WTC11 (cell line): Measurements from ENCODE around the gene MANSC1. TPM values are rescaled to one million over a fixed set of nuclear protein-coding genes. Genes with fewer than 3 reads are reported as not detected.

Source experiments
- ATAC-seq: fragments of 200-7000 bp; cut with Tn5 transposase; 2 replicates; pipeline ENCODE4 v1.10.0; 2021; ENCODE audit warnings: mild to moderate bottlenecking, moderate library complexity
- CTCF ChIA-PET: fragments of 300-600 bp; sonication (Branson Sonifier 250); formaldehyde crosslinking; loops from one replicate; lab custom pipeline; 2021; ENCODE audit warnings: antibody characterized with exemption; lab: Charles Lee
- POLR2A ChIA-PET: fragments of 350-600 bp; sonication (Branson Sonifier 250); formaldehyde crosslinking; loops from one replicate; lab custom pipeline; 2021; ENCODE audit warnings: antibody characterized with exemption; lab: Charles Lee
- DNase-seq: peaks from one replicate; pipeline ENCODE4 v3.0.0; 2021; ENCODE audit warnings: low spot score
- H3K27ac Mint-ChIP-seq: 2 replicates; pipeline ENCODE4 v1.8.0; 2021; ENCODE audit warnings: mixed read lengths
- H3K27me3 Mint-ChIP-seq: 2 replicates; pipeline ENCODE4 v1.8.0; 2021; ENCODE audit warnings: low read depth, mild to moderate bottlenecking, moderate library complexity, mixed read lengths
- H3K36me3 Mint-ChIP-seq: 2 replicates; pipeline ENCODE4 v1.8.0; 2021; ENCODE audit warnings: mixed read lengths
- H3K4me1 Mint-ChIP-seq: 2 replicates; pipeline ENCODE4 v1.8.0; 2022; ENCODE audit warnings: mixed read lengths
- H3K4me3 Mint-ChIP-seq: 2 replicates; pipeline ENCODE4 v1.8.0; 2021; ENCODE audit warnings: mild to moderate bottlenecking, moderate library complexity, mixed read lengths
- H3K9me3 Mint-ChIP-seq: 2 replicates; pipeline ENCODE4 v1.8.0; 2021; ENCODE audit warnings: mixed read lengths
- ATF1 ChIP-seq: sonication (generic); formaldehyde crosslinking; IDR thresholded peaks from 2 replicates; pipeline ENCODE4 v1.8.1; 2023; ENCODE audit warnings: mild to moderate bottlenecking, moderate library complexity, missing genetic modification reagents
- ETV6 ChIP-seq: sonication (generic); formaldehyde crosslinking; IDR thresholded peaks from 2 replicates; pipeline ENCODE4 v1.8.1; 2022; ENCODE audit warnings: mild to moderate bottlenecking, missing genetic modification reagents
- FOXK1 ChIP-seq: sonication (generic); formaldehyde crosslinking; IDR thresholded peaks from 2 replicates; pipeline ENCODE4 v1.8.0; 2022; ENCODE audit warnings: mild to moderate bottlenecking, moderate library complexity, missing genetic modification reagents
- FOXP1 ChIP-seq: sonication (generic); formaldehyde crosslinking; IDR thresholded peaks from 2 replicates; pipeline ENCODE4 v1.8.0; 2022; ENCODE audit warnings: missing genetic modification reagents, mild to moderate bottlenecking, moderate library complexity, borderline replicate concordance
- GABPB1 ChIP-seq: sonication (generic); formaldehyde crosslinking; IDR thresholded peaks from 2 replicates; pipeline ENCODE4 v1.8.1; 2023; ENCODE audit warnings: mild to moderate bottlenecking, missing genetic modification reagents
- GRHL2 ChIP-seq: fragments of 250-450 bp; sonication (Bioruptor Pico); IDR thresholded peaks from 2 replicates; pipeline ENCODE4 v1.8.0; 2022; ENCODE audit warnings: mild to moderate bottlenecking, moderate library complexity; ENCODE audit not compliant: insufficient replicate concordance, severe bottlenecking
- GTF2I ChIP-seq: fragments of 250-450 bp; sonication (Bioruptor Pico); conservative IDR thresholded peaks from 2 replicates; pipeline ENCODE4 v1.4.0; 2021; ENCODE audit warnings: mild to moderate bottlenecking
- NR1H2 ChIP-seq: sonication (generic); formaldehyde crosslinking; IDR thresholded peaks from 2 replicates; pipeline ENCODE4 v1.9.0; 2021; ENCODE audit warnings: mild to moderate bottlenecking, moderate library complexity, missing genetic modification reagents
- OVOL2 ChIP-seq: fragments of 250-450 bp; sonication (Bioruptor Pico); IDR thresholded peaks from 2 replicates; pipeline ENCODE4 v1.9.0; 2021; ENCODE audit warnings: mild to moderate bottlenecking, borderline replicate concordance
- SMAD3 ChIP-seq: sonication (generic); formaldehyde crosslinking; IDR thresholded peaks from 2 replicates; pipeline ENCODE4 v1.8.0; 2022; ENCODE audit warnings: missing genetic modification reagents, mild to moderate bottlenecking, borderline replicate concordance
- SMAD4 ChIP-seq: sonication (generic); formaldehyde crosslinking; IDR thresholded peaks from 2 replicates; pipeline ENCODE4 v1.8.0; 2022; ENCODE audit warnings: mild to moderate bottlenecking, missing genetic modification reagents
- TEAD1 ChIP-seq: sonication (generic); formaldehyde crosslinking; IDR thresholded peaks from 2 replicates; pipeline ENCODE4 v1.8.0; 2022; ENCODE audit warnings: mild to moderate bottlenecking, missing genetic modification reagents
- TEAD4 ChIP-seq: sonication (generic); formaldehyde crosslinking; IDR thresholded peaks from 2 replicates; pipeline ENCODE4 v1.8.0; 2022; ENCODE audit warnings: mild to moderate bottlenecking, missing genetic modification reagents
- TP53 ChIP-seq: sonication (generic); formaldehyde crosslinking; IDR thresholded peaks from 2 replicates; pipeline ENCODE4 v1.8.1; 2023; ENCODE audit warnings: mild to moderate bottlenecking, missing genetic modification reagents
- ZNF232 ChIP-seq: sonication (generic); formaldehyde crosslinking; IDR thresholded peaks from 2 replicates; pipeline ENCODE4 v1.8.0; 2022; ENCODE audit warnings: mild to moderate bottlenecking, missing genetic modification reagents
- ZNF671 ChIP-seq: fragments of 250-450 bp; sonication (Bioruptor Pico); IDR thresholded peaks from 2 replicates; pipeline ENCODE4 v1.8.0; 2021; ENCODE audit warnings: mild to moderate bottlenecking
- total RNA-seq: library from RNA; stranded (reverse); gene quantifications from 3 replicates; pipeline ENCODE4 v1.2.3, GENCODE V29; 2021
- TF ChIP-seq, protein P1 (sequence below): sonication (generic); formaldehyde crosslinking; IDR thresholded peaks from 2 replicates; pipeline ENCODE4 v1.8.0; 2022; ENCODE audit warnings: mild to moderate bottlenecking, missing genetic modification reagents
- TF ChIP-seq, protein P2 (sequence below): sonication (generic); formaldehyde crosslinking; IDR thresholded peaks from 2 replicates; pipeline ENCODE4 v1.8.0; 2023; ENCODE audit warnings: mild to moderate bottlenecking, missing genetic modification reagents
- TF ChIP-seq, protein P3 (sequence below): sonication (generic); formaldehyde crosslinking; IDR thresholded peaks from 2 replicates; pipeline ENCODE4 v1.8.1; 2022; ENCODE audit warnings: mild to moderate bottlenecking, missing genetic modification reagents, moderate library complexity, borderline replicate concordance
- TF ChIP-seq, protein P4 (sequence below): sonication (generic); formaldehyde crosslinking; IDR thresholded peaks from 2 replicates; pipeline ENCODE4 v1.8.0; 2022; ENCODE audit warnings: missing genetic modification reagents
- TF ChIP-seq, protein P5 (sequence below): sonication (generic); formaldehyde crosslinking; IDR thresholded peaks from 2 replicates; pipeline ENCODE4 v1.8.0; 2022; ENCODE audit warnings: mild to moderate bottlenecking, missing genetic modification reagents
- TF ChIP-seq, protein P6 (sequence below): sonication (generic); formaldehyde crosslinking; IDR thresholded peaks from 2 replicates; pipeline ENCODE4 v1.8.1; 2023; ENCODE audit warnings: mild to moderate bottlenecking, missing genetic modification reagents
- TF ChIP-seq, protein P7 (sequence below): sonication (generic); formaldehyde crosslinking; IDR thresholded peaks from 2 replicates; pipeline ENCODE4 v1.8.1; 2022; ENCODE audit warnings: low read depth, missing genetic modification reagents, borderline replicate concordance

MANSC1 gene
- total RNA-seq, 1 experiment from 2014 or later: 6.8 TPM

DNA sequence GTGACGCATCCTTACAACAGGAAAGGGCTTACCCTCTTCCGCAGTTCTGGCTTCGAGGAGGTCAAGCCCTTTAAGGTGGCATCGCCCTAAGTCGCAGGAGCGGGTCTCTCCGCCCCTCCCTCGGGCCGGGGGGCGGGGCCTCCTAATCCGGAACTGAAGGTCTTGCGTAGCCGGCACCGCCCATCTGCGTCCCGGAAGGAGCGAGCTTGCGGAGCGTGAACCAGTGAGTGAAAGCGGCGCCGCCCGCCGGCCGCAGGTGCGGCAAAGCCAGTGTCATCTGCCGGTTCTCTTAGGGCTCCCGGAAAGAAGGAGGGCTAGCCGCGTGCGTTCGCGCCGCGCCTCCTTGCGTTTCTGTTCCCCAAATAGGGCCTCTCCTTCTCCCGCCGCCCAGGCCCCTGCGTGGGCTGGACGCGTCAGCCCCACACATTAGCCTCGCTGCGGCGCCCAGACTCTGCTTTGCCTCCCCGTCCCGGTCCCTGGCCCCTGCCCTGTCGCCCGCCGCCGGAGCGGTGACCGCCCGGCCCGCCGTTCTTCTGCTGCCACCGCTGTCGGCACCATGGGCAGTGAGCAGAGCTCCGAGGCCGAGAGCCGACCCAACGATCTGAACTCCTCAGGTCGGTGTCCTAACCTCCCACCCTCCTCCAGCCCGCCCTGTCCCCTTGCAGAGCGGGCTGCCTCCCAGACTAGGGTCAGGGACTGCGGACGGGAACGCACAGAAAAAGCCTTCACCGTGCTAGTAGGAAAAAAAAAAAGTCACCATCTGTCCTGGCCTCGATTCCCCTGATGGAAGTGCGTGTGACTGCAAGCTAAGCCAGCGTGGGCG lies 7.1 kb upstream of the MANSC1 start, which contains the start of gene BORCS5:
Gene BORCS5, plus strand, starts transcription at position 183 of the 823 bp plus-strand sequence. Its CDS starts 374 bp downstream, at position 557.
- Mint-ChIP-seq H3K36me3 (no peaks in the 10 kb centered on the region), H3K27me3 (no peaks in the 10 kb centered on the region), H3K4me3 (peak within 1 kb of the TSS; percentile 82), H3K27ac (peak within 1 kb of the TSS; percentile 64), H3K9me3 (no peaks in the 10 kb centered on the region), H3K4me1 (peaks cover 28% of the 10 kb centered on the region)
- POLR2A ChIA-PET: interaction anchor here (0.5 to 1.3 kb wide), 8 partner anchors 11 to 369 kb away, joined by 3 to 6 read pairs (median 3); no protein-coding TSS in a partner anchor
- CTCF ChIA-PET: interaction anchor here (0.6 to 1.9 kb wide), 15 partner anchors 8 to 380 kb away, joined by 3 to 9 read pairs (median 3); partner anchors contain the start of gene LRP6
- ATAC-seq: peak; percentile 96
- DNase-seq: peak; percentile 98
- TF ChIP-seq ZNF671: no peak
- TF ChIP-seq, protein P1, sequence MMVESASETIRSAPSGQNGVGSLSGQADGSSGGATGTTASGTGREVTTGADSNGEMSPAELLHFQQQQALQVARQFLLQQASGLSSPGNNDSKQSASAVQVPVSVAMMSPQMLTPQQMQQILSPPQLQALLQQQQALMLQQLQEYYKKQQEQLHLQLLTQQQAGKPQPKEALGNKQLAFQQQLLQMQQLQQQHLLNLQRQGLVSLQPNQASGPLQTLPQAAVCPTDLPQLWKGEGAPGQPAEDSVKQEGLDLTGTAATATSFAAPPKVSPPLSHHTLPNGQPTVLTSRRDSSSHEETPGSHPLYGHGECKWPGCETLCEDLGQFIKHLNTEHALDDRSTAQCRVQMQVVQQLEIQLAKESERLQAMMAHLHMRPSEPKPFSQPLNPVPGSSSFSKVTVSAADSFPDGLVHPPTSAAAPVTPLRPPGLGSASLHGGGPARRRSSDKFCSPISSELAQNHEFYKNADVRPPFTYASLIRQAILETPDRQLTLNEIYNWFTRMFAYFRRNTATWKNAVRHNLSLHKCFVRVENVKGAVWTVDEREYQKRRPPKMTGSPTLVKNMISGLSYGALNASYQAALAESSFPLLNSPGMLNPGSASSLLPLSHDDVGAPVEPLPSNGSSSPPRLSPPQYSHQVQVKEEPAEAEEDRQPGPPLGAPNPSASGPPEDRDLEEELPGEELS (CRISPR knock-in tag): peak; percentile 73
- TF ChIP-seq, protein P2, sequence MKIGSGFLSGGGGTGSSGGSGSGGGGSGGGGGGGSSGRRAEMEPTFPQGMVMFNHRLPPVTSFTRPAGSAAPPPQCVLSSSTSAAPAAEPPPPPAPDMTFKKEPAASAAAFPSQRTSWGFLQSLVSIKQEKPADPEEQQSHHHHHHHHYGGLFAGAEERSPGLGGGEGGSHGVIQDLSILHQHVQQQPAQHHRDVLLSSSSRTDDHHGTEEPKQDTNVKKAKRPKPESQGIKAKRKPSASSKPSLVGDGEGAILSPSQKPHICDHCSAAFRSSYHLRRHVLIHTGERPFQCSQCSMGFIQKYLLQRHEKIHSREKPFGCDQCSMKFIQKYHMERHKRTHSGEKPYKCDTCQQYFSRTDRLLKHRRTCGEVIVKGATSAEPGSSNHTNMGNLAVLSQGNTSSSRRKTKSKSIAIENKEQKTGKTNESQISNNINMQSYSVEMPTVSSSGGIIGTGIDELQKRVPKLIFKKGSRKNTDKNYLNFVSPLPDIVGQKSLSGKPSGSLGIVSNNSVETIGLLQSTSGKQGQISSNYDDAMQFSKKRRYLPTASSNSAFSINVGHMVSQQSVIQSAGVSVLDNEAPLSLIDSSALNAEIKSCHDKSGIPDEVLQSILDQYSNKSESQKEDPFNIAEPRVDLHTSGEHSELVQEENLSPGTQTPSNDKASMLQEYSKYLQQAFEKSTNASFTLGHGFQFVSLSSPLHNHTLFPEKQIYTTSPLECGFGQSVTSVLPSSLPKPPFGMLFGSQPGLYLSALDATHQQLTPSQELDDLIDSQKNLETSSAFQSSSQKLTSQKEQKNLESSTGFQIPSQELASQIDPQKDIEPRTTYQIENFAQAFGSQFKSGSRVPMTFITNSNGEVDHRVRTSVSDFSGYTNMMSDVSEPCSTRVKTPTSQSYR (CRISPR knock-in tag): 0 out of 2 replicates have a peak, but pooled peaks have one; percentile 63
- TF ChIP-seq SMAD4 (CRISPR knock-in tag): no peak
- no peak for TF ChIP-seq GRHL2 (CRISPR knock-in tag)
- TF ChIP-seq NR1H2 (CRISPR knock-in tag): no peak
- peak; percentile 26; the same call in 1 of the 2 replicates for TF ChIP-seq TP53
- TF ChIP-seq TEAD4 (CRISPR knock-in tag): no peak
- peak; percentile 80; the same call in 1 of the 2 replicates for TF ChIP-seq FOXP1 (CRISPR knock-in tag)
- peak; percentile 75; the same call in 1 of the 2 replicates for TF ChIP-seq SMAD3 (CRISPR knock-in tag)
- TF ChIP-seq GTF2I: no peak
- peak; percentile 80; the same call in 1 of the 2 replicates for TF ChIP-seq ZNF232 (CRISPR knock-in tag)
- peak; percentile 73 for TF ChIP-seq TEAD1 (CRISPR knock-in tag)
- TF ChIP-seq, protein P3, sequence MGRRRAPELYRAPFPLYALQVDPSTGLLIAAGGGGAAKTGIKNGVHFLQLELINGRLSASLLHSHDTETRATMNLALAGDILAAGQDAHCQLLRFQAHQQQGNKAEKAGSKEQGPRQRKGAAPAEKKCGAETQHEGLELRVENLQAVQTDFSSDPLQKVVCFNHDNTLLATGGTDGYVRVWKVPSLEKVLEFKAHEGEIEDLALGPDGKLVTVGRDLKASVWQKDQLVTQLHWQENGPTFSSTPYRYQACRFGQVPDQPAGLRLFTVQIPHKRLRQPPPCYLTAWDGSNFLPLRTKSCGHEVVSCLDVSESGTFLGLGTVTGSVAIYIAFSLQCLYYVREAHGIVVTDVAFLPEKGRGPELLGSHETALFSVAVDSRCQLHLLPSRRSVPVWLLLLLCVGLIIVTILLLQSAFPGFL (CRISPR knock-in tag): no peak
- peak; percentile 87 for TF ChIP-seq FOXK1 (CRISPR knock-in tag)
- TF ChIP-seq, protein P4, sequence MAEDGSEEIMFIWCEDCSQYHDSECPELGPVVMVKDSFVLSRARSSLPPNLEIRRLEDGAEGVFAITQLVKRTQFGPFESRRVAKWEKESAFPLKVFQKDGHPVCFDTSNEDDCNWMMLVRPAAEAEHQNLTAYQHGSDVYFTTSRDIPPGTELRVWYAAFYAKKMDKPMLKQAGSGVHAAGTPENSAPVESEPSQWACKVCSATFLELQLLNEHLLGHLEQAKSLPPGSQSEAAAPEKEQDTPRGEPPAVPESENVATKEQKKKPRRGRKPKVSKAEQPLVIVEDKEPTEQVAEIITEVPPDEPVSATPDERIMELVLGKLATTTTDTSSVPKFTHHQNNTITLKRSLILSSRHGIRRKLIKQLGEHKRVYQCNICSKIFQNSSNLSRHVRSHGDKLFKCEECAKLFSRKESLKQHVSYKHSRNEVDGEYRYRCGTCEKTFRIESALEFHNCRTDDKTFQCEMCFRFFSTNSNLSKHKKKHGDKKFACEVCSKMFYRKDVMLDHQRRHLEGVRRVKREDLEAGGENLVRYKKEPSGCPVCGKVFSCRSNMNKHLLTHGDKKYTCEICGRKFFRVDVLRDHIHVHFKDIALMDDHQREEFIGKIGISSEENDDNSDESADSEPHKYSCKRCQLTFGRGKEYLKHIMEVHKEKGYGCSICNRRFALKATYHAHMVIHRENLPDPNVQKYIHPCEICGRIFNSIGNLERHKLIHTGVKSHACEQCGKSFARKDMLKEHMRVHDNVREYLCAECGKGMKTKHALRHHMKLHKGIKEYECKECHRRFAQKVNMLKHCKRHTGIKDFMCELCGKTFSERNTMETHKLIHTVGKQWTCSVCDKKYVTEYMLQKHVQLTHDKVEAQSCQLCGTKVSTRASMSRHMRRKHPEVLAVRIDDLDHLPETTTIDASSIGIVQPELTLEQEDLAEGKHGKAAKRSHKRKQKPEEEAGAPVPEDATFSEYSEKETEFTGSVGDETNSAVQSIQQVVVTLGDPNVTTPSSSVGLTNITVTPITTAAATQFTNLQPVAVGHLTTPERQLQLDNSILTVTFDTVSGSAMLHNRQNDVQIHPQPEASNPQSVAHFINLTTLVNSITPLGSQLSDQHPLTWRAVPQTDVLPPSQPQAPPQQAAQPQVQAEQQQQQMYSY (CRISPR knock-in tag): no peak
- TF ChIP-seq, protein P5, sequence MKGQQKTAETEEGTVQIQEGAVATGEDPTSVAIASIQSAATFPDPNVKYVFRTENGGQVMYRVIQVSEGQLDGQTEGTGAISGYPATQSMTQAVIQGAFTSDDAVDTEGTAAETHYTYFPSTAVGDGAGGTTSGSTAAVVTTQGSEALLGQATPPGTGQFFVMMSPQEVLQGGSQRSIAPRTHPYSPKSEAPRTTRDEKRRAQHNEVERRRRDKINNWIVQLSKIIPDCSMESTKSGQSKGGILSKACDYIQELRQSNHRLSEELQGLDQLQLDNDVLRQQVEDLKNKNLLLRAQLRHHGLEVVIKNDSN (CRISPR knock-in tag): peak; percentile 44; the same call in 1 of the 2 replicates
- TF ChIP-seq GABPB1 (CRISPR knock-in tag): peak; percentile 66
- no peak for TF ChIP-seq ATF1 (CRISPR knock-in tag)
- peak; percentile 95 for TF ChIP-seq ETV6 (CRISPR knock-in tag)
- no peak for TF ChIP-seq OVOL2
- TF ChIP-seq, protein P6, sequence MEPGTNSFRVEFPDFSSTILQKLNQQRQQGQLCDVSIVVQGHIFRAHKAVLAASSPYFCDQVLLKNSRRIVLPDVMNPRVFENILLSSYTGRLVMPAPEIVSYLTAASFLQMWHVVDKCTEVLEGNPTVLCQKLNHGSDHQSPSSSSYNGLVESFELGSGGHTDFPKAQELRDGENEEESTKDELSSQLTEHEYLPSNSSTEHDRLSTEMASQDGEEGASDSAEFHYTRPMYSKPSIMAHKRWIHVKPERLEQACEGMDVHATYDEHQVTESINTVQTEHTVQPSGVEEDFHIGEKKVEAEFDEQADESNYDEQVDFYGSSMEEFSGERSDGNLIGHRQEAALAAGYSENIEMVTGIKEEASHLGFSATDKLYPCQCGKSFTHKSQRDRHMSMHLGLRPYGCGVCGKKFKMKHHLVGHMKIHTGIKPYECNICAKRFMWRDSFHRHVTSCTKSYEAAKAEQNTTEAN: no peak
- TF ChIP-seq, protein P7, sequence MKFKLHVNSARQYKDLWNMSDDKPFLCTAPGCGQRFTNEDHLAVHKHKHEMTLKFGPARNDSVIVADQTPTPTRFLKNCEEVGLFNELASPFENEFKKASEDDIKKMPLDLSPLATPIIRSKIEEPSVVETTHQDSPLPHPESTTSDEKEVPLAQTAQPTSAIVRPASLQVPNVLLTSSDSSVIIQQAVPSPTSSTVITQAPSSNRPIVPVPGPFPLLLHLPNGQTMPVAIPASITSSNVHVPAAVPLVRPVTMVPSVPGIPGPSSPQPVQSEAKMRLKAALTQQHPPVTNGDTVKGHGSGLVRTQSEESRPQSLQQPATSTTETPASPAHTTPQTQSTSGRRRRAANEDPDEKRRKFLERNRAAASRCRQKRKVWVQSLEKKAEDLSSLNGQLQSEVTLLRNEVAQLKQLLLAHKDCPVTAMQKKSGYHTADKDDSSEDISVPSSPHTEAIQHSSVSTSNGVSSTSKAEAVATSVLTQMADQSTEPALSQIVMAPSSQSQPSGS: no peak
